NCI-H226 (cell line): Measurements from ENCODE around the gene TMEM108.

Source experiments
- DNase-seq: peaks from one replicate; pipeline ENCODE4 v3.0.0-alpha.2; 2015

The TMEM108 gene

GRCh38 chr3:133367956-133368355, 329.8 kb downstream of the TMEM108 start:
- DNase-seq: no peak

- DNase-seq: no peak
Observed at GRCh38 chr3:133368371-133369067, 330.3 kb downstream of the TMEM108 start.

DNA sequence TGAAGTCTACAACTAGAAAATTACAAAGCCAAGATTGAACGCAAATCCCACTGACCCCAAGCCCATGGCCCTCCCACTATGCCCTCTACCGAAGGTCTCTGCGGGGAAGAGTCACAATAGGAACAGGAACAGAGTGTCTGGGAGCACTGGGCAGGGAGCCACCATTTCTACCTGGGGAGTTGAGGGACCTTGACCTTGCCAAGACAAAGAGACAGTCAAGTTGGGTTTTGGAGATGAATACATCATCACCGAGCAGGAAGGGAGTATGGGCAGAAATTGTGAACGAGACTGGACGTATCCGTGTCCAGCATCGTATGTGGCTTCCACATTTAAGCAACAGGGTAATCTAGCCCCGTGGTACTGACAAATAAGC, 330.9 kb downstream of the TMEM108 start:
- DNase-seq: no peak

- DNase-seq: no peak
Observed at GRCh38 chr3:133371181-133371580, 333.0 kb downstream of the TMEM108 start.

DNA sequence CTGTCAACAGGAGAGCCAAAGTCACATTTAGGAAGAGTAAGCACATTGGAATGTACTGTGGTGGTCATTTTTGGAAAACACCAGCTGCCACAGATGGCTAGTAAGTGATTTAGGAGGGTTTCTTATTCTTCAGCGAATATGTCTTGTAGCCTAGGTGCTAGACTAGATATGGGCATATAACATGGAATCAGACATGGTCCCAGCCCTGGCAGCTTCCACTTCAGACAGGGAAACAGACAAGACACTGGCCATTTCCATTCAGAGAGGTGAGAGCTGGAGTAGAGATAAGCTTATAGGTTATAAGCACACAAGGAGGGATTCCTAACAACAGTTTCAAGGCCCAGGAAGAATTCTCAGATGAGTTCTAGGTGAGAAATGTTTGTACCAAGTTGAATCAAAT, 333.5 kb downstream of the TMEM108 start:
- DNase-seq: no peak

GRCh38 chr3:133374708-133375402, 336.7 kb downstream of the TMEM108 start:
- no peak for DNase-seq

GRCh38 chr3:133375403-133375745, 337.2 kb downstream of the TMEM108 start:
- DNase-seq: no peak

DNA sequence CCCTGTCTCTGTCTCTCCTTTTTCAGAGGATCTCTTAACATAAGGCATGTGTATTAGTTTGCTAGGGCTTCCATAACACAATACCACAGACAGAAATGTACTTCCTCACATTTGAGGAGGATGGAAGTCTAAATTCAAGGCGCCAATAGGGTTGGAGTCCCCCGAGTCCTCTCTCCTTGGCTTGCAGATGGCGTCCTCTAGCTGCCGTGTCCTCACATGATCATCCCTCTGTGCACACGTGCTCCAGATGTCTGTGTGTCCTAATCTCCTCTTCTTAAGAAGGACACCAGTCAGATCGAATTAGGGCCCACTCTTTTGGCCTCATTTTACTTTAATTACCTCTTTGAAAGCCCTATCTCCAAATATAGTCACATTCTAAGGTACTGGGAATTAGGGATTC, 338.6 kb downstream of the TMEM108 start:
- no peak for DNase-seq

GRCh38 chr3:133377396-133377795, 339.2 kb downstream of the TMEM108 start:
- DNase-seq: no peak

DNA sequence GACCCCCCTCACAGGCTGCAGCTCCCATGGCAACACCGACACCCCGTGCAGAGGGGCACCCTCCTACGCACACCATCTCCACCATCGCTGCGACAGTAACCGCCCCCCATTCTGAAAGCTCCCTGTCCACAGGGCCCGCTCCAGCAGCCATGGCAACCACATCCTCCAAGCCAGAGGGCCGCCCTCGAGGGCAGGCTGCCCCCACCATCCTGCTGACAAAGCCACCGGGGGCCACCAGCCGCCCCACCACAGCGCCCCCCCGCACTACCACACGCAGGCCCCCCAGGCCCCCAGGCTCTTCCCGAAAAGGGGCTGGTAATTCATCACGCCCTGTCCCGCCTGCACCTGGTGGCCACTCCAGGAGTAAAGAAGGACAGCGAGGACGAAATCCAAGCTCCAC, 341.7 kb downstream of the TMEM108 start:
- DNase-seq: no peak

GRCh38 chr3:133380481-133381225, 342.5 kb downstream of the TMEM108 start:
- no peak for DNase-seq

DNA sequence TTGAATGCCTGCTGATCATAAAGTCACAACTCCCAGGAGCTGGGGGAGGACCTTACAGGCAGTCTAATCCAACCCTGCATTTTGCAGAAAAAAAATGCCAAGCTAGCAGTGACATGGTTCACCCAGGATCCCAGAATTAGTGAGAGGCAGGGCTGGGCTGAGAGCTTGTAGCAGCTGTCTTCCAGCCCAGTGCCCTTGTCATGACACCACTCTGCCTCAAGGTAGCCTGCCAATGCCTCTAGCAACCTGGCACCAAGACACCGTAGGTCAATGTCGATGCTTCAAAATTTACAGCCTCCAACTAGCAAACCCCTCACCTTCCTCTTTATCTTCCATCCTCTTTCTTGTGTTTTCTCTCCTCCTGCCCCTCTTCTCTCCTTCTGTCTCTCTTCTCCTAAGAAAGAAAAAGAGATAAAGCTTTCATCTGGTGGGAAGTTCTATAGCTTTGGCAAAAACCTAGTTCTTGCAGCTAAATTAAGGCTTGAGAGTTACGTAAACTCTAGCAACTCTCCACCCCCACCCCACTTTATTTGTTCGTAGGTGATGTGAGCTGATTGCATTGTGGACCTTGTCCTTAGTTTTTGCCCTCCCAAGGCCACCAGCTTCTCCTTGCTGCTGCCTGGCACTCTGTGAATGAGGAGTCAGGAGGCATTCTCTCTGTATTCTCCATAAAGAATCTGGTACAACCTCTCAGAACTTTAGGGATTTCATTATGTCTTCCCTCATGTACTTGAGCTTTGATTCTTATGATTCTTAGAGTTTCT, 343.3 kb downstream of the TMEM108 start:
- no peak for DNase-seq

DNA sequence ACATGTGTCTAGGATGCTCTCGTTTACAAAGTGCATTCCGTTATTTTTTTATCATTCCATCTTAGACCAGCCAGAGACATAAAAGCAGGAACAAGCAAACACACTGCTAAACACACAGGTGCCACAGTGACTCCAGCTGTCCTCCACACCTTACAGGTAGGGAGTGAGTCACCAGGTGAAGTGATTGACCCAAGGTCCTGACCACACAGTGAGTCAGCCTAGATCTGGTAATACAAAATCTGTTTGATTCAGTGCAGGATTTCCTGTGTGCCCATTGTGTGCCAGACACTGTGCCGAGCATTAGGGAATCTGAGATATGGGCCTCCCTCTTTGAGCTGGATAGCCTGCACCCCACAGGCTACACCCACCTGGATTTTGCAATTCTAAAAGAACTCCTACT, 345.0 kb downstream of the TMEM108 start:
- no peak for DNase-seq

GRCh38 chr3:133383741-133384140, 345.6 kb downstream of the TMEM108 start:
- no peak for DNase-seq

DNA sequence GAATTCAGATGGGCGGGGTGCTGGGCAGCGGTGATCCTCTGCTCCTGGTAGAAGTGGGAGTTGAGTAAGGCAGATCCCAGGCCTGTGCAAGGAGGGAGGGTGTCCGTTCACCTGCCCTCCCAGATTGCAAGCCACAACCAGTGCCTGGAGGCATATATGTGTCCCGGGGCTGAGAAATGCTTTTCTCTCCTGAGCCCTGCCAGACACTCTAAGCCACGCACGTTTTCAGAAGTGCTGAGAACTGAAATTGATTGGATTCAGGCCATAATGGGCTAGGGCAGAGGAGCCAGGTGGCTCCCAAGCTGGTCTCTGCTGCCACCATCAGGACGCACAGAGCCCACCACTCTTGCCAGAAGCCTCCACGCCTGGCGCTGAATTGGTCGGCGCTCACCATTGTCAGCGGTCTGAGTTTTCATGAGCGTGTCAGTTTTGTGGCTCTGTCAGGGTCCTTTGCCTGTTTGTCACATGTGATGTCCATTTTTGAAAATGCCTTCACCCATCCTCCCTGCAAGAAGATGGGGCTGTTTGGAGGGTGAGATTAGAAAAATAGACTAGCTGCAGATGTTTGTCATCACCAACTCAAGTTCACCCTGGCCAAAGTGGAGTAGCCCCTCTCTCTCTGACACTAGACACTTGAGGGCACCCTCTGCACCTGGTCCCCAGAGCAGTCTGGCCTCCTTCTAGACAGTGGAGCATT, 346.3 kb downstream of the TMEM108 start:
- peak; percentile 46 for DNase-seq

GRCh38 chr3:133386876-133387275, 348.7 kb downstream of the TMEM108 start:
- DNase-seq: no peak

- no peak for DNase-seq
Observed at GRCh38 chr3:133387341-133387740, 349.1 kb downstream of the TMEM108 start.

GRCh38 chr3:133388696-133389395, 350.7 kb downstream of the TMEM108 start:
- no peak for DNase-seq

DNA sequence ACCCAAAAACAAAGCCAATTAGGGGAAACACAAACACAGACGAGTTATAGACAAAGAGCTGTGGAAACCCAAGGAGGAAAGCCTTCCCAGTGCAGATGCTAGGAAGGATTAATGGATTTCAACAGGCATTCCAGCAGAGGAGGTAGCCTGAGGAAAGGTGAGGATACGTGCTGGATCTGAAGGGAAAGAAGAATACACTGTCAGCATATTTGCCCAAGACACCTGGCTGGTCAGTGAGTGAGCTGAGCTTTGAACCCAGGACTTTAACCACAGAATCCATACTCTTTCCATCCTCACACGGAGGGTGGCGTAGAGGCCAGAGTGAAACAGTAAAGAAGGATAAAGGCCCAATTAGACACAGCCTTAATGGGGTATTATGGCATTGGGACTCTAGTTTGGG, 352.5 kb downstream of the TMEM108 start:
- DNase-seq: no peak

- DNase-seq: no peak
Observed at GRCh38 chr3:133393204-133393603, 355.0 kb downstream of the TMEM108 start.

- no peak for DNase-seq
Observed at GRCh38 chr3:133393691-133394474, 355.7 kb downstream of the TMEM108 start.
